GM12878 (cell line): ENCODE results near the gene MCC. TPM values are rescaled to one million over a fixed set of nuclear protein-coding genes. Genes with fewer than 3 reads are reported as not detected.

Source experiments
- BACH1 ChIP-seq: fragments of 450-650 bp; IDR thresholded peaks from 2 replicates; pipeline ENCODE4 v1.6.1; 2017; ENCODE audit warnings: mild to moderate bottlenecking, borderline replicate concordance
- BHLHE40 ChIP-seq, 2 experiments: fragments of 450-650 bp in 1 of 2; IDR thresholded peaks; 2 replicates each; pipeline ENCODE4 v1.6.1; 2011 to 2017; ENCODE audit warnings: low read depth in 2 of 2, borderline replicate concordance in 1 of 2, improper control_type of control experiment in 1 of 2, low read length in 1 of 2, mild to moderate bottlenecking in 1 of 2
- CREB1 ChIP-seq: IDR thresholded peaks from 2 replicates; pipeline ENCODE4 v1.6.1; 2012; ENCODE audit warnings: low read depth, mild to moderate bottlenecking, inconsistent platforms
- CREM ChIP-seq: IDR thresholded peaks from 2 replicates; pipeline ENCODE4 v1.6.1; 2014; ENCODE audit warnings: antibody characterized with exemption, low read depth
- EED ChIP-seq: sonication (generic); IDR thresholded peaks from 2 replicates; pipeline ENCODE4 v1.6.1; 2016; ENCODE audit warnings: antibody characterized with exemption, low read depth
- EGR1 ChIP-seq, 2 experiments: IDR thresholded peaks; 1 replicate in 1 of 2; 2 replicates in 1 of 2; pipeline ENCODE4 v1.6.1; 2011 to 2012; ENCODE audit warnings: low read depth in 2 of 2, low read length in 2 of 2, borderline replicate concordance in 1 of 2, mild to moderate bottlenecking in 1 of 2, moderate library complexity in 1 of 2
- FOS ChIP-seq: IDR thresholded peaks from 3 replicates; pipeline ENCODE4 v1.6.1; 2011; ENCODE audit warnings: borderline replicate concordance; ENCODE audit not compliant: insufficient read length; ENCODE audit errors: extremely low read depth
- GABPA ChIP-seq: IDR thresholded peaks from 2 replicates; pipeline ENCODE4 v1.6.1; 2014; ENCODE audit warnings: antibody characterized with exemption, low read depth, mild to moderate bottlenecking, inconsistent platforms
- IKZF1 ChIP-seq: fragments of 450-650 bp; conservative IDR thresholded peaks from 2 replicates; pipeline ENCODE4 v1.6.1; 2017; ENCODE audit warnings: antibody characterized with exemption, mild to moderate bottlenecking
- MYB ChIP-seq: fragments of 150-350 bp; IDR thresholded peaks from 2 replicates; pipeline ENCODE4 v1.6.1; 2014; ENCODE audit warnings: mild to moderate bottlenecking, low read depth, low read length, borderline replicate concordance
- NFXL1 ChIP-seq: fragments of 450-650 bp; IDR thresholded peaks from 2 replicates; pipeline ENCODE4 v1.6.1; 2017; ENCODE audit warnings: antibody characterized with exemption, mild to moderate bottlenecking, borderline replicate concordance
- NR2C2 ChIP-seq: IDR thresholded peaks from 2 replicates; pipeline ENCODE4 v1.6.1; 2011; ENCODE audit warnings: borderline replicate concordance, low read depth; ENCODE audit not compliant: control insufficient read depth, insufficient read length
- RFX5 ChIP-seq: IDR thresholded peaks from 2 replicates; pipeline ENCODE4 v1.6.1; 2011; ENCODE audit warnings: low read depth, low read length, improper control_type of control experiment
- SMAD5 ChIP-seq: IDR thresholded peaks from 2 replicates; pipeline ENCODE4 v1.6.1; 2016; ENCODE audit warnings: antibody characterized with exemption, low read depth
- TARDBP ChIP-seq: IDR thresholded peaks from 2 replicates; pipeline ENCODE4 v1.6.1; 2016; ENCODE audit warnings: borderline replicate concordance
- TBL1XR1 ChIP-seq: IDR thresholded peaks from 2 replicates; pipeline ENCODE4 v1.6.1; 2012; ENCODE audit warnings: low read depth, low read length, improper control_type of control experiment
- ZNF217 ChIP-seq: fragments of 450-650 bp; IDR thresholded peaks from 2 replicates; pipeline ENCODE4 v1.6.1; 2017; ENCODE audit warnings: antibody characterized with exemption, mild to moderate bottlenecking
- ZSCAN29 ChIP-seq: fragments of 450-650 bp; IDR thresholded peaks from 2 replicates; pipeline ENCODE4 v1.6.1; 2017; ENCODE audit warnings: mild to moderate bottlenecking, moderate library complexity
- polyA plus RNA-seq, 11 experiments: library from polyadenylated mRNA; depleted of rRNA in 4 of 11; unstranded in 6 of 11; stranded (reverse) in 5 of 11; fragments of >200 nt; fragmentation: Nextera tagmentation in 4 of 11; fragmentation: Illumina TruSeq in 1 of 11; extraction: Ambion mirVana in 4 of 11; extraction: Trizol in 1 of 11; gene quantifications; 1 replicate in 1 of 11; 2 replicates in 10 of 11; pipeline versions ENCODE4 v1.2.1 to v1.2.3, GENCODE V29; 2011 to 2016; ENCODE audit warnings: inconsistent platforms in 2 of 11, missing spikeins in 2 of 11, low read depth in 1 of 11
- total RNA-seq, 4 experiments: library from RNA; depleted of rRNA in 3 of 4; stranded (reverse); fragments of >200 nt in 3 of 4; fragmentation: Illumina TruSeq in 1 of 4; extraction: Trizol in 1 of 4; gene quantifications; 2 replicates each; pipeline versions ENCODE4 v1.2.1 to v1.2.3, GENCODE V29; 2013 to 2021
- TF ChIP-seq, protein P1 (sequence below): IDR thresholded peaks from 2 replicates; pipeline ENCODE4 v1.6.1; 2012; ENCODE audit warnings: mild to moderate bottlenecking, low read depth, low read length
- TF ChIP-seq, protein P2 (sequence below): fragments of 150-350 bp; IDR thresholded peaks from 2 replicates; pipeline ENCODE4 v1.6.1; 2016; ENCODE audit warnings: low read depth, low read length

The MCC gene
- total and polyA plus RNA-seq, 10 of the 15 experiments (the other 5 are each of a cell fraction or from before 2014, with no cell fraction given): 0.03 to 0.86 (median 0.16) TPM

DNA sequence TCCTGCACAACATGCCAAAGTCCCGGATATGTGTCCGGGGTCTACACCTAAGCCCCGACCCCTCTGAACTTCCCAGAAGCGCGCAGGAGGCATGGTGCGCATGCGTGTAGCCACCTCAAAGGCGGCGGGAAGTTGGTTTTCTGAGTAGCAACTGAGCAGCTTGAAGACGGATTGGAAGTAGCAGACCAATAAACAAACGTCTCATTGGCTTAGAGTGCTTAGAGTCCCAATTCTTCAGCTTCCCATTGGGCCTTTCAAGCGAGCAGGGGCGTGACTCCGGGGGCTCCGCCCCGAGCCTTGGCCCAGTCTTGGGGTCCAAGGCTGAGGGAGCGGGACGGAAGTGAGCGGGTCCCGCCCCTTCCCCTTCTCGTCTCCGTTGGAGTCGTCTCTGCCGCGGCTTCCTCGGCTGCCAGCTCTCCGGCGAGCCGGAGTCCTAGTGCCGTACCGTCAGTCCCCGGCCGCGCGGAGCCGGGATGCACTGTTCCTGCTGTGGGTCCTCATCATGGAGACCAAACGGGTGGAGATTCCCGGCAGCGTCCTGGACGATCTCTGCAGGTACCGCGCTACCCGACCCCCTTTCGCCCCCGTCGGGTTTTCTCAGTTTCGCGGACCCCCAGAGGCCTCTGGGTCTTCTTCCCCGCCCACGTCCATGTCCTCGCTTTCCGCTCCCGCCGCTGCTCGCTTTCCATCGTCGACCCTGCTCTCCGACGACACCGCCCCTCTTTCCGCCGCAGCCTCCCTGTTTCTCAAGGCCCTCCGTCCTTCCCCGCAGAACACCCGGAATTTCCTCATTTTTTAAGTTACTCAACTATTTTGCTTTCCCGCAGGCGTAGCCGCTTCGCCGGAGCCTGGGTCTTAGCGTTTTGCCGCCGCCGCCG is 511.6 kb downstream of the MCC start, which contains the start of gene DCP2 (continued):
- peak in 1 of 2 experiments; percentile 78; a peak in 1 of 3 replicates for TF ChIP-seq EGR1 (IDR thresholded peaks at IDR 0.05; ENCODE audit: borderline replicate concordance in 1 of 2, low read depth in 2 of 2, low read length in 2 of 2)
- TF ChIP-seq BACH1: peak; percentile 49; the same call in 1 of the 2 replicates
- no peak for TF ChIP-seq ZSCAN29
- TF ChIP-seq CREB1: peak; percentile 53
- peak; percentile 89 for TF ChIP-seq IKZF1
- TF ChIP-seq, protein P1, sequence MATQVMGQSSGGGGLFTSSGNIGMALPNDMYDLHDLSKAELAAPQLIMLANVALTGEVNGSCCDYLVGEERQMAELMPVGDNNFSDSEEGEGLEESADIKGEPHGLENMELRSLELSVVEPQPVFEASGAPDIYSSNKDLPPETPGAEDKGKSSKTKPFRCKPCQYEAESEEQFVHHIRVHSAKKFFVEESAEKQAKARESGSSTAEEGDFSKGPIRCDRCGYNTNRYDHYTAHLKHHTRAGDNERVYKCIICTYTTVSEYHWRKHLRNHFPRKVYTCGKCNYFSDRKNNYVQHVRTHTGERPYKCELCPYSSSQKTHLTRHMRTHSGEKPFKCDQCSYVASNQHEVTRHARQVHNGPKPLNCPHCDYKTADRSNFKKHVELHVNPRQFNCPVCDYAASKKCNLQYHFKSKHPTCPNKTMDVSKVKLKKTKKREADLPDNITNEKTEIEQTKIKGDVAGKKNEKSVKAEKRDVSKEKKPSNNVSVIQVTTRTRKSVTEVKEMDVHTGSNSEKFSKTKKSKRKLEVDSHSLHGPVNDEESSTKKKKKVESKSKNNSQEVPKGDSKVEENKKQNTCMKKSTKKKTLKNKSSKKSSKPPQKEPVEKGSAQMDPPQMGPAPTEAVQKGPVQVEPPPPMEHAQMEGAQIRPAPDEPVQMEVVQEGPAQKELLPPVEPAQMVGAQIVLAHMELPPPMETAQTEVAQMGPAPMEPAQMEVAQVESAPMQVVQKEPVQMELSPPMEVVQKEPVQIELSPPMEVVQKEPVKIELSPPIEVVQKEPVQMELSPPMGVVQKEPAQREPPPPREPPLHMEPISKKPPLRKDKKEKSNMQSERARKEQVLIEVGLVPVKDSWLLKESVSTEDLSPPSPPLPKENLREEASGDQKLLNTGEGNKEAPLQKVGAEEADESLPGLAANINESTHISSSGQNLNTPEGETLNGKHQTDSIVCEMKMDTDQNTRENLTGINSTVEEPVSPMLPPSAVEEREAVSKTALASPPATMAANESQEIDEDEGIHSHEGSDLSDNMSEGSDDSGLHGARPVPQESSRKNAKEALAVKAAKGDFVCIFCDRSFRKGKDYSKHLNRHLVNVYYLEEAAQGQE: no peak
- TF ChIP-seq RFX5: peak; percentile 96
- peak; percentile 74 for TF ChIP-seq FOS
- no peak for TF ChIP-seq MYB
- no peak for TF ChIP-seq TARDBP
- TF ChIP-seq NR2C2: no peak
- TF ChIP-seq SMAD5: peak; percentile 64; the same call in 1 of the 2 replicates
- TF ChIP-seq ZNF217: no peak
- no peak for TF ChIP-seq NFXL1
- TF ChIP-seq, protein P2, sequence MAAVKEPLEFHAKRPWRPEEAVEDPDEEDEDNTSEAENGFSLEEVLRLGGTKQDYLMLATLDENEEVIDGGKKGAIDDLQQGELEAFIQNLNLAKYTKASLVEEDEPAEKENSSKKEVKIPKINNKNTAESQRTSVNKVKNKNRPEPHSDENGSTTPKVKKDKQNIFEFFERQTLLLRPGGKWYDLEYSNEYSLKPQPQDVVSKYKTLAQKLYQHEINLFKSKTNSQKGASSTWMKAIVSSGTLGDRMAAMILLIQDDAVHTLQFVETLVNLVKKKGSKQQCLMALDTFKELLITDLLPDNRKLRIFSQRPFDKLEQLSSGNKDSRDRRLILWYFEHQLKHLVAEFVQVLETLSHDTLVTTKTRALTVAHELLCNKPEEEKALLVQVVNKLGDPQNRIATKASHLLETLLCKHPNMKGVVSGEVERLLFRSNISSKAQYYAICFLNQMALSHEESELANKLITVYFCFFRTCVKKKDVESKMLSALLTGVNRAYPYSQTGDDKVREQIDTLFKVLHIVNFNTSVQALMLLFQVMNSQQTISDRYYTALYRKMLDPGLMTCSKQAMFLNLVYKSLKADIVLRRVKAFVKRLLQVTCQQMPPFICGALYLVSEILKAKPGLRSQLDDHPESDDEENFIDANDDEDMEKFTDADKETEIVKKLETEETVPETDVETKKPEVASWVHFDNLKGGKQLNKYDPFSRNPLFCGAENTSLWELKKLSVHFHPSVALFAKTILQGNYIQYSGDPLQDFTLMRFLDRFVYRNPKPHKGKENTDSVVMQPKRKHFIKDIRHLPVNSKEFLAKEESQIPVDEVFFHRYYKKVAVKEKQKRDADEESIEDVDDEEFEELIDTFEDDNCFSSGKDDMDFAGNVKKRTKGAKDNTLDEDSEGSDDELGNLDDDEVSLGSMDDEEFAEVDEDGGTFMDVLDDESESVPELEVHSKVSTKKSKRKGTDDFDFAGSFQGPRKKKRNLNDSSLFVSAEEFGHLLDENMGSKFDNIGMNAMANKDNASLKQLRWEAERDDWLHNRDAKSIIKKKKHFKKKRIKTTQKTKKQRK: no peak
- 0 out of 2 replicates have a peak, but pooled peaks have one; percentile 46 for TF ChIP-seq GABPA
- no peak; the same call in 1 of the 2 replicates for TF ChIP-seq EED
- TF ChIP-seq BHLHE40 (IDR thresholded peaks at IDR 0.05; ENCODE audit: borderline replicate concordance in 1 of 2, low read depth in 2 of 2, low read length in 1 of 2): no peak
- peak; percentile 45; the same call in 1 of the 2 replicates for TF ChIP-seq CREM
- TF ChIP-seq TBL1XR1: 0 out of 2 replicates have a peak, but pooled peaks have one; percentile 7
